HCEC 1CT (cell line): Measurements from ENCODE around the gene SECTM1.
A peak's percentile ranks its signal among the peaks of the same experiment; 100 is the strongest.

ENCODE experiments used
- DNase-seq: peaks from one replicate; pipeline ENCODE4 v3.0.0-alpha.2; 2017

SECTM1 gene

DNA sequence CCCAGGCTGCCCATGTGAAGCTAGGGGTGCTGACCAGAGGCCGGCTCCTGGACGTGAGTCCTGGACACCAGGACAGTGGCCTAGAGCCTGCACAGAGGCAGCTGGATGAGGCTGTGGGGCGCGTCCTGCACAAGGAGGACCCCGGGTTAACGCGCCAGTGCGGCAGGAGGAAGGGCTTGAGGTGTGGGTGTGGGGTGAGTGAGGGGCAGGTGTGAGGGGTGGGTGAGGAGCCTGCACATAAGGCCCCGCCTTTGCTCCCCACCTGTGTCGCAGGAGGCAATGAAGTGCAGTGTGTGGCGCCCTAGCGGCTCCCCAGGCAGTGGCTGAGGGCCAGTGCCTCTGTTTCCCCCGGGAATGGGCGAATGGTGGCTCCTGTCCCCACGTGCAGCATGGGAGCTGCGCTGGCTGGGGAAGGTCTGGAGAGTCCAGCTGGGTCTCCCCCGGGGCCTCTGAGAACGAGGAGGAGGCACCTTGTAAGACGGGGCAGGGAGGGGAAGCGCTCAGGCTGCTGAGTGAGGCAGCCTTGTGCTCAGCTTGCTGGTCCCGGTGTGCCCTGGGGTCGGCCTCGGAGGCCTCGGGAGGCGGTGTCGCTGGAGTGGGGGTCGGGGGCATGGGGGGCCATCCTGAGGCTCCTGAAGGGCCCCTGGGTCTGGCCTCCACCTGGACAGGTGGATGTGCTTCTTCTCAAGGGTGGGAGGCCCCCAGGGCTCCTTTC is 19.4 kb downstream of the SECTM1 start:
- DNase-seq, result no peak

DNA sequence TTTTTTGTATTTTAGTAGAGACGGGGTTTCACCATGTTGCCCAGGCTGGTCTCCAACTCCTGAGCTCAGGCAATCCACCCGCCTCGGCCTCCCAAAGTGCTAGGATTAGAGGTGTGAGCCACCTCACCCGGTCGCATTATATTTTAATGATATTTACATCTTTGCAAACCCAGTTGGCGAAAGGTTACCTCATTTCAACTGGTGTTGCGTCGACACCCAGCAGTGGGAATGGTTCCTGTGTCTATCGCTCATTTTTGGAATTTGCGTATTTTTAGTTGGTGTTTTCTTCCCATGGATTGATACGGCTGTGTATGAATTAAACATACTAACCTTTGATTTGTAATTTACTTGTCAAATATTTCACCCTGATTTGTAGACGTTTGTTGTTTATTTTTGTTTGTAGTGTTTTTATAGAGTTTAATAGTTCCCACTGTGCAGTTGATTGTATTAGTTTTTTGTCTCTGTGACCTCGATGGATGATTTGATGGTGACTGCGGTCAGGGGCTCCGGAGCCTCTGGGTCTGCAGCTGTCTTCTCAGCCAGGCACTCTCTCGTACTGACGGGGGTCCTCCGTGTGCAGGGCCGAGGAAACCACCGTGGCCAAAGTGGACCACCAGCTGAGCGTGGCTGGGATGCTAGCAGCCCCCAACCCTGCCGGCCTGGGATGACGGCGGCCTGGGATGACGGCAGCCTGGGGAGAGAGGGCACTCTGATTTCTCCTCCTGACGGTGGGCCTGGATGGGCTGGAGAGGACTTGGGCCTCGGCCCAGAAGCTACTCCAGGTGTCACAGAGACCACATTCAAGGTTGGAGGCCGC is 20.2 kb downstream of the SECTM1 start:
- no peak for DNase-seq

DNA sequence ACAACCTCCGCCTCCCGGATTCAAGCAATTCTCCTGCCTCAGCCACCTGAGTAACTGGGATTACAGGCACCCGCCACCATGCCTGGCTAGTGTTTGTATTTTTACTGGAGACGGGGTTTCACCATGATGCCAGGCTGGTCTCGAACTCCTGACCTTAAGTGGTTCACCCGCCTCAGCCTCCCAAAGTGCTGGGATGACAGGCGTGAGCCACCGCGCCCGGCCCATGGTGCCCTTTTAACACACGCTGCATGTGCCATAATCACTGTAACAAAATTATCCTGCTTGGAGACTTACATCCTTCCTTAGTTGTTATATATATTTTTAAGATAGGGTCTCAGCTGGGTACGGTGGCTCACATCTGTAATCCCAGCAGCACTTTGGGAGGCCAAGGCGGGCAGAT is 21.6 kb downstream of the SECTM1 start:
- DNase-seq, result no peak

DNA sequence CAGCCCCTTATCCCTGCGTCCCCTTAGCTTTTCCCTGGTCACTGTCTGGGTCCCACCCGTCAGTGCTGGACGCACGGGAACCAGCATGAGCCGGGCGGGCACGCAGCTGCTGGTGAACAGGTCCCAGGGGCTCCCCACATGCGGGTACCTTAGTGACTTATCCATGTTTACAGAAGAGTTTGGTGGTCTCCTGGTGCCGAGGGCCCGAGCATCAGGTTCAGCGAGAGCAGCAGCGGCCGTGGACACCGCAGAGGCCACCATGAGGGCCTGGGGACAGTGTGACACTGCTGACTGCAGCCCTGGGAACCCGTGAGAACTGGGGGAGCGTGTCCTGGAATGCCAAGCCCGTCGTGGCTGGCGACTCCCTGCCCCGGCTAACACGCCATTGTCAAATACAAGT is 22.7 kb downstream of the SECTM1 start:
- no peak for DNase-seq

DNA sequence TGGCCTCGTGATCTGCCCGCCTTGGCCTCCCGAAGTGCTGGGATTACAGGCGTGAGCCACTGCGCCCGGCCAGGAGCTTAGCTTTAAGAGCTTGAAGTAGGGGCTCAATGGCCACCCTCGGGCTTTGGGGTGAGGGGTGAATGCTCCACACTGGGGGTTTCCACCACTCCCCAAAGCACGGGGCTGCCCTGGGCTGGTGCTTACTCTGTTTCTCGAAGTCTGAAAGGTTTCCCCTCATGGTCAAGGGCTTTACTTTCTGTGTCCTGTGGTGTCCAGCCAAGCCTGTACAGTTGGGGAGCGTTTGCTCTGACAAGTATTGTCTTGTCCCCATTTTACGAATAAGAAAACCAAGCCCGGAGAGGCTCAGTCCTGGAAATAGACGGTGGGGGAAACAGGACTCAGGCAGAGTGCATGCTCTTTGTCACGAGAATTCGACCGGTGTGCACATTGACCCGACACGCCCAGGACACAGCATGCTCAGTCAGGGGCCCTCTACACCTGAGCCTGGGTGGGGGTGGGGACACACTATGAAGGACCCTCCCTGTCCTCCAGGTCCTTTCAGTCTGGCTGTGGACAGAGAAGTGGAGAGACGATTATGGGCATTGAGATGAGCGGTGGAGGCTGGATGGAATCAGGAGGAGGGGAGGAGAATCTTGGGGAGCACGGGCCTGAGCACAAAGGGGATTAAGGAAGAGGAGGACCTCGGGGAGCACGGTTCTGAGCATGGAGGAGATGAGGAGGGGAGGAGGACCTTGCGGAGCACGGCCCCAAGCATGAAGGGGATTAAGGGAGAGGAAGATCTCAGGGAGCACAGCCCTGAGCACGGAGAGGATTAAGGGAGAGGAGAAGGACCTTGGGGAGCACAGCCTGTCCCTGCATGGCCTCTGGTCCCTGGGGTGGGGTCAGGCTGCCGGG is 23.7 kb downstream of the SECTM1 start:
- DNase-seq, result no peak

DNA sequence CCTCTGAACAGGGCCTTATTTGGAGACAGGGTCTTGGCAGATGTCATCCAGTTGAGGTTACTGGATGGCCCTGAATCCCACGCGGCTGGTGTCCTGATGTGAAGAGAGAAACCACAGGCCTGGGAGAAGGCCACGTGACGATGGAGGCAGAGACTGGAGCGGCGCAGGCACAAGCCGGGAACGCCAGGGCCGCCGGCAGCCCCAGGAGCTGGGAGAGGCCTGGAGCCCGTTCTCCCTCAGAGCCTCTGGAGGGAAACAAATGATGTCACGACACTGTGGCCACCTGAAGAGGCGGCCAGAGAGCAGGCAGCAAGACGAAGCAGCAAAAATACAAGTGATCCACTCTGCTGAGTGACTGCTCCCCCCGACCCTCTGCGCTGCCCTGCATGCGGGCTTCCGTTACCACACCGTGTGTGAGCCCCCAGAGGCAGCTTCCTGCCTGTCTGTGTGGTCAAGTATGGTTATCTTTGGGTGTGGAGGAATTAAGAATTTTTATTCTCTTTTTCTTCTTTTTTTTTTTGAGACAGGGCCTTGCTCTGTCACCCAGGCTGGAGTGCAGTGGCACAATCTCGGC is 27.8 kb downstream of the SECTM1 start:
- no peak for DNase-seq

DNA sequence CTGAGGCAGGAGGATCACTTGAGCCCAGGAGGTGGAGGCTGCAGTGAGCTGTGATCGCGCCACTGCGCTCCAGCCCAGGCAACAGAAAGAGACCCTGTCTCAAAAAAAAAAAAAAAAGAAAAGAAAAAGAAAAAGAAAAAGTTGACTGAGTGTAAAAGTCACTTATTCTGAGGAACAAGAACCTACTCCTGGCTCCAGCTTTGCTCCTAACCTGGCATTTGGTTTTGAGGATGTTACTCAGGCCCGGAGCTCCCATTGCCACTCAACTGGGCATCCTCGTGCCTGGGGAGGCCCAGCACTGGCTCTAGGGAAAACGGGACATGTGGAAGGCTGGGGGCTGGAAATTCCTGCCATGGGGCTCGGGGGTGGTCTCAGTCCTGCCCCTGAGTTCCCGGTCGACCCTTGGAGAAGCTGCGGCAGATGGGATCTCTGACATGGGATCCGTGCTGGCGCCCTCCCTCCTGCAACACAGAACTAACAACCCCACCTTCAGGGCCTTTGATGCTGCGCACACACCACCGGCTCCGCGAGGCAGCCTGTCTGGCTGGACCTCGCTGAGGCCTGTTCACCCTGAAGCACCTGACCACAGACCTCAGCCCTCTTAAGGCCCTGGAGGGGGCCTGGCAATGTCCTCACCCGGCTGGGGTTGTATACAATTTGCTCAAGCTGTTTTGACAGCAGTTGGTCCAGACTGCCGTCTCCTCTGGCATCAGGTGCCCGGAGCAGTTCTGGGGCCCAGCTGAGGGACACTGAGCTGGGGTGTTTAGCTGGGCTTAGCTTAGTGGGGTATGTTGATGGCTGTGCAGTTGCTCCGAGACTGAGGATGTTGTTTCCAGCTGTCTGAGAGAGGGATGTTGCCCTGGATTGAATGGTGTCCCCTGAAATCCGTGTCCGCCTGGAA is 28.5 kb downstream of the SECTM1 start:
- no peak for DNase-seq

DNA sequence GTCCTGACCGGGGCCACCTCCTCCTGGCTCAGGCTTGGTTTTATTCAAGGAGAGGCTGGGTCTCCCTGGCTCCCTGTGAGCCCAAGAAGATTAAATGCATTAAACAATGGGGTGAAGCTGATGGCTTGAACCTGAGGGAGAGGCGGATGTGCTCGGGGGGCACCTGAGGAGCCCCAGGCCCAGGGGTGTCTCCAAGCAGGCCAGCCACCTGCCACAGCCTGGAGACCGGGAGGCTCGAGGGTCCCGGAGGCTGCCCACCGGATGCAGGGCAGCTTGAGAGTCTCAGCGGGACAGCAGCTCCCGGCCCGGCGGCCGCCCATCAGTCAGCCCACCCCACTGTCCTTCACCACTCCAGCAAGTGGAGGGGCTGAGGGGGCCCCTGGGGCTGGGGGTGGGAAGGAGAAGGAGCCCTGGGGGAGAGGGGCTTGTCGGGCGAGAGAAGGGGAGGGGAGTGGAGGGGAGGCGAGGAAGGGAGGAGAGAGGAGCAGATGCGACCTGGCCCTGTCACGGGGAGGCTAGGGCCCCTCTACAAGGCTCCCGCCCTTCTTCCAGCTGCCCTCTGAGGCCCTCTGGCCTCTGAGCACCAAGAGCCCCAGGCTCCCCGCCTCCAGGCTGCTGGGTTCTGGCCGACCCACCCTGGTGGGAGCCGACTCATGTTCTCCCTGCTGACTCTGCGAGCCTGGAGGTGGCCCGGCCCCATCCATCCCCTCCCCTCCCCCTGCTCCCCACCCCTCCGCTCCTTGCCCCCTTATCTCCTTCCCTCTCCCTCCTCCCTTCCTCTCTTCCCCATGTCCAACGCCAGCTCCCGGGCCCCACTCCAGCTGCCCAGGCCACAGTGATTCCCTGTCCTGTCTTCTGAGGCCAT is 29.4 kb downstream of the SECTM1 start:
- DNase-seq, result no peak

DNA sequence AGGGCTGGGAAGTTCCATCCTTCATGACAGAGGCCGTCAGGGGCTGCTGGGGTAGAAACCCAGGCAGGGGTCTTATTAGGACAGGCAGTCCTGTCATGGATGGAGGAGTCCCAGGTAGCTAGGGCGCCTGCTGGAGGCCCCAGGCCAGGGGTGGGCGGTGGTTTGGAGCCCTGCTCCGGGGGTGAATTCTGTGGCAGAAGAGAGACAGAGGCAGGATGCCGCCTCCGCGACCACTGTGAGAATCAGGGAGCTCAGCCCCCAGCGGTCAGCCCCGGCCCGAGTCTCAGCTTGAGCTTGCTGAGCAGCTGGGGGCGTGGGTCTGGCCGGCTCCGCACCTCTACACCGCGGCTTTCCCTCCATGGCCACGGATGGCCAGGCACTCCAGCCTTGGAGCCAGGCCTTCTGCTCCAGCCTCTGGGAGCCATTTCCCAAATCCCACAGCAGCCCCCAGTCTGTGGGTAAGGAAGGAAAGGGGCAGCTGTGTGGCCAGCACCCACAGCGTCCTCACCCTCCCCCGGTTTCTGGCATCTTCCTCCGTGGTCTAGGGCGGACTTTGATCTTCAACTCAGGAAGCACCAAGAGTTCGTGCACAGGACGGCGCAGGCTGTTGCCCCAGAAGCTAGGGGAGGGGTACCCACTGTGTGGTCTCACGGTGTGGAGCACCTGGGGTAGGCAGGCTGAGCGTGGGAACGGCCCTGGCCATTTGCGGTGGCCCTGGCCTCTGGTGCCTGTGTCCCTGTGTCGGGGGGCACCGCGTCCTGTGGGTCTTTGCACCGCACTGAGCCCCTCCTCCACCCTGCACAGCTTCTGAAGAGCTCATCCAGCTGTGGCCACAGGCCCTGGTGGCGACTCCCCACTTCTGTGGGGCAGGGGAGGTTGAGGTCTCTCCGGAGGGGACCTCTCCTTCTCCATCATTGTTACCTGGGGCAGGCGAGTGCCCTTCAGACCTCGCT is 30.3 kb downstream of the SECTM1 start:
- DNase-seq, result no peak

DNA sequence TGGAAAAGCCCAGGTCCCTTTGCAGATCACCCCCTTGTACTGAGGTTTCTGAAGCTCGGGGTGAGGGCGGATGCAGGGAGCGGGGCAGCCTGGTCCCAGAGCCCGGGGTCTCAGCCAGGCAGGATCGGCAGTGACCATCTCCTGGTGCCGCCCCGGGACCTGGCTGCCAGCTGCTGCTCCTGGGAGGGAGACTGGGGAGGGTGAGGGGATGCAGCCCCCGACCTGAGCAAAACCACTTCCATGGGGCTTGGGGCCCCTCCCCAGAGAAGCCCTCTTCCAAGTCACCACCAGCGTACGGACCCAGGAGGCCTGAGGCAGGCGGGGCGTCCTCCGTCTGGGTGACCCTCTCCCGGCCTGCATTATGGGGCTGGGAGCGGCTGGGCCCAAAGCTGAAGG is 31.0 kb downstream of the SECTM1 start:
- DNase-seq, result no peak

DNA sequence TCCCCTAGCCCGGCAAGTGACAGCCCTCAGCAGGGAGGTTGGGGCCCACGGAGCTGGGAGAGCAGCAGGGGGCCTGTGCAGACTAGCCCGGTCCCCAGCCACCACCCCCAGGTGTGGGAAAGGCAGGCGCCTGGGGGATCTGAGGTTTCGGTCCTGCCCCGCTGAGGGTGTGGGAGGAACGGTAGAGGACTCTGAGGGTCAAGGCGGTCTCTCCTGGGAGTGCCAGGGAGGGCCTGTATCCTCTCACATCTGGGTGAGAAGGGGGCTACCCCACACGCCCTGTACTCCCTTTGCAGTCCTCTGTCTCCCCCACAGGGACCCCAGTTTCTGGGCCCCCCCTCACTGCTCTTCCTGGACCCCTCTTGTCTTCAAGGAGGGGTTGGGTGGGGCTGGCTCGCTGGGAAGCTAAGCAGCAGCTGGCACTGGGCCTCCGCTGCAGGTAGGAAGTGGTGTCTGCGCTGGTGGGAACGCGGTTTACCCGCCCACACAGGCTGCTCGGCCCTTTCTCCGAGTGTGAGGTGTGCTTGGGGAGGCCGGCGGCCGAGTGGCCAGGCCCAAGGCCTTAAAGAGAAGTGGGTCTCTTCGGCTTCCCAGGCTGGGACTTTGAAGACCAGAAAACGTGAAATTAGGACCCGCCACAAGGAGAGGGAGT is 31.5 kb downstream of the SECTM1 start:
- no peak for DNase-seq

DNA sequence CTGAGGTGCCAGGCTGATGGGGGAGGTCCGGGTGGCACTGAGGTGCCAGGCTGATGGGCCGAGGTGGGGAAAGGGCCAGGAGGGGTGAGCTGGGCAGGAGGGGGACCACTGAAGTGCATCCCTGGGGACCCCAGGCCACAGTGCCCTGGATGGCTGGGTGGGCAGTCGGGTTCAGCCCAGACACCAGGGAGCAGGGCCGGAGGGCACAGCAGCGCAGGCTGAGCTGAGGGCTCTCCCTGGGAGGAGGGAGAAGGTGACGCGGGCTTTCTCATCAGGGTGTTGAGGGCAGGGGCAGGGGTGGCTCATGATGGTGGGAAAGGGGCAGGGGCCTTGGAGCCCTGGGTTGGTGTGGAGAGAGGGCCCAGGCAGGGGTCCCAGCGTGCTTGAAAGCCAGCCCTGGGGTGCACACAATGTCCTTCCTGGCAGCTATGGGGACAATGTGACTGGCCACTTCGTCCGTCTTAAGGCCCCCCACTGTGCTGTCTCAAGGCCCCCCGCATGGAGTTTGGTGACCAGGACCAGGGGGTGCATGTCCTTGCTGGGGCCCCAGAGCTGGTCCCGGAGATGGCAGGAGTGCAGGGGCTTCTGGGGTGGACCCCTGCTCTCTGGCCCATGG is 32.2 kb downstream of the SECTM1 start:
- DNase-seq, result no peak

DNA sequence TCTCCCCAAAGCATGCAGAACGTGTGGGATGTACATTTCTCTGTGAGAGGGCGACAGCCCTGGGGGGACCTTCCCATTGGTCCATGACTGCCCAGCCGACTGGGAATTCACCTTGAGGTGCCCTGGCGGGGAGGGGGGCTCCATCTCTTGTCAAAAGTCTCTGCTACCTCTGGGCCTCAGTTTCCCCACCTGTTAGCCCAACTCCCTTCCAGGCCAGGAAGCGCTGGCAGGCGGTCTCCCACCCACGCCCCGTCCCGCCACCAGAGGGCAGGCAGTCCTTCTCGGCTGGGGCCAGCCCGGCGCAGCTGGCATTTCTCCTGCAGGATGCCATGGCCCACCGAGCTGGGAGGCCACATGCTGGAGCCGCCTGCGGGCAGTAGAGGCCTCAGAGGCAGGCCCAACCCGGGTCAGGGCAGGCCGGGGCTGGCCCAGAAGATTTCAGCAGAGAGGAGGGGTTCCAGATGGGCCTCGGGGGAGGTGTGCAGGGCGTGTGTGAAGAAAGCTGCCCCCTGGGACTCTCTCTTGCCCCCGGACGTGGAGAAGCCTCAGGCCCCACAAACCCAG is 32.8 kb downstream of the SECTM1 start:
- peak; percentile 24 for DNase-seq

DNA sequence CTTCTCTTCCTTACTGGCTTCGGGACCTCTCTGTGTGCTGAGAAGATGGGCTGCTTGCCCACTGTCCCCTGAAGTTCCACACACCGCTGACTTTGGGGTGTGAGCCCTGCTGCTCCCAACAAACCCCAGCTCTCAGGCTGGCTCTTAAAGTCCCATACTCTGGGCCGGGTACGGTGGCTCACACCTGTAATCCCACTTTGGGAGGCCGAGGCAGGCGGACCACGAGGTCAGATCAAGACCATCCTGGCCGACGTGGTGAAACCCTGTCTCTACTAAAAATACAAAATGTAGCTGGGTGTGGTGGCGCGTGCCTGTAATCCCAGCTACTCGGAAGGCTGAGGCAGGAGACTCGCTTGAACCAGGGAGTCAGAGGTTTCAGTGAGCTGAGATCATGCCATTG is 33.3 kb downstream of the SECTM1 start:
- DNase-seq, result no peak

DNA sequence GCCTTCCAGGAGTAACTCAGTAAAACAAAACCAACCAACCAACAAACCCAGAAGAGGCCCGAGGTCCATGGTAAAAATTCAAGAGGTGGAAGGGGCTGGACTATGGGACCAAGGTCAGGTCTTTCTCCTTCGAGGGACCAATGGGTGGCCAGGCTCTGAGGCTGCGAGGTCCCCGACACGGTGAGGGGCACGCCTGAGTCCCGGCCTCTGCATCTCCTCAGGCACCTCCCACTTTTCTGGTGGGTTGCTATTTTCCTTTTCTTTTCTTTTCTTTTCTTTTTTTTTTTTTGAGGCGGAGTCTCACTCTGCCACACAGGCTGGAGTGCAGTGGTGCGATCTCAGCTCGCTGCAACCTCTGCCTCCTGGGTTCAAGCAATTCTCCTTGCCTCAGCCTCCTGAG is 34.1 kb downstream of the SECTM1 start:
- no peak for DNase-seq

DNA sequence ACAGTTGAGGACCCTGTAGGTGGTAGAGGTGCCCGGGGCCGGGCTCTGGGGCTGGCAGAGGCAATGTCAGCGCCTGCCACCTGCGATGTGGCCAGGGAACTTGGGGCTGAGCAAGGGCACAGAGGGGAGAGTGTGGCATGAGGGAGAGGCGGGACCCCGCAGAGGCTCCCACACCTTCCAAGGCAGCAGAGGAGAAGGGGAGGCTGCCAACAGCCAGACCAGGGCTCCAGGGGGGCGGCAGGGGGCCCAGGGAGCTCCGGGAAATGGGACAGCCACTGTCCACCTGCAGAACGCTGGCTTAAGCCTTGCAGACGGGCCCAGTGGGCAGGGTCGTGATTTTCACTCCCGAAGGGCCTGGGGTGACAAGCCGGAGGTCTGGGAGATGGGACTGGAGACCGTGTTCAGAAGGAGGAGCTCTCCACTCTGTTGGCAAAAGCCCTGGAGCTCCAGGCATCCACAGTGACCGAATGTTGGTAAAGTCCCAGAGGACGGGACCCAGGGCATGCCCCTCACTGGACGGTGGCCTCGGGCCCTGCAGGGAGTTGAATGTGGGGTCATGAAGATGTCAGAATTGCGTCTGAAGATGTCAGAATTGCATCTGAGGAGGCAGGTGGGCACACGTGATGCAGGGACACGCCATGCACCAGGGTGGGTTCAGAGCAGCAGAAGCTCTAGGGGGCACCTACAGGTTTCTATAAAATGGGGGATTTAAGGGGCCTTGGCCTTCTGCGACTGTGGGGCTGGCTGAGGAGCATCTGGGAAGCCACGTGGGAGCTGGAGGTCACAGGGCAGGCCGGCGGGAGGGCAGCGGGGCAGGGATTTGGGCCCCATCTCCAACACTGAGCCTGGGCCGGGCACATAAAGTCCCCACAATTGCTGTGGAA is 34.8 kb downstream of the SECTM1 start:
- no peak for DNase-seq
